GM23338 (cell line): ENCODE measurements around the gene SPNS1. TPM values are rescaled to one million over a fixed set of nuclear protein-coding genes. Genes with fewer than 3 reads are reported as not detected.

Experiments
- ATAC-seq: fragments of 200-7000 bp; cut with Tn5 transposase; 3 replicates; pipeline ENCODE4 v1.9.1; 2020
- DNase-seq: peaks from one replicate; pipeline ENCODE4 v3.0.0-alpha.2; 2015; ENCODE audit warnings: low spot score
- H2AFZ ChIP-seq: fragments of 200-600 bp; sonication (generic); 2 replicates; pipeline ENCODE4 v1.8.0; 2016; ENCODE audit warnings: antibody characterized with exemption, mild to moderate bottlenecking, moderate library complexity
- H3F3A ChIP-seq: fragments of 200-600 bp; sonication (generic); replicated peaks from 2 replicates; pipeline ENCODE4 v1.8.0; 2017; ENCODE audit warnings: antibody characterized with exemption, mixed run types, low read depth
- H3K27ac ChIP-seq: fragments of 200-600 bp; sonication (generic); 2 replicates; pipeline ENCODE4 v1.6.1; 2016; ENCODE audit warnings: low read depth
- H3K27me3 ChIP-seq: fragments of 200-600 bp; sonication (generic); 2 replicates; pipeline ENCODE4 v1.8.0; 2016; ENCODE audit warnings: mild to moderate bottlenecking, mixed run types, moderate library complexity; ENCODE audit not compliant: insufficient read depth
- H3K36me3 ChIP-seq: fragments of 200-600 bp; sonication (generic); 2 replicates; pipeline ENCODE4 v1.8.0; 2016; ENCODE audit warnings: mild to moderate bottlenecking; ENCODE audit not compliant: insufficient read depth
- H3K4me1 ChIP-seq: fragments of 200-600 bp; sonication (generic); 2 replicates; pipeline ENCODE4 v1.8.0; 2016; ENCODE audit warnings: mild to moderate bottlenecking, moderate library complexity; ENCODE audit not compliant: insufficient read depth
- H3K4me2 ChIP-seq: fragments of 200-600 bp; sonication (generic); 2 replicates; pipeline ENCODE4 v1.7.1; 2017; ENCODE audit warnings: mixed run types
- H3K4me3 ChIP-seq: fragments of 200-600 bp; sonication (generic); 2 replicates; pipeline ENCODE4 v1.6.1; 2016; ENCODE audit warnings: mixed run types
- H3K79me2 ChIP-seq: fragments of 200-600 bp; sonication (generic); replicated peaks from 2 replicates; pipeline ENCODE4 v1.8.0; 2017; ENCODE audit warnings: mild to moderate bottlenecking; ENCODE audit not compliant: insufficient read depth
- H3K9me2 ChIP-seq: fragments of 200-600 bp; sonication (generic); 2 replicates; pipeline ENCODE4 v1.8.0; 2017; ENCODE audit not compliant: insufficient read depth
- H4K20me1 ChIP-seq: fragments of 200-600 bp; sonication (generic); replicated peaks from 2 replicates; pipeline ENCODE4 v1.8.0; 2017; ENCODE audit warnings: mild to moderate bottlenecking; ENCODE audit not compliant: insufficient read depth
- H3K27ac Mint-ChIP-seq: 2 replicates; pipeline ENCODE4 v1.8.0; 2020; ENCODE audit warnings: inconsistent platforms, mild to moderate bottlenecking, moderate library complexity, mixed read lengths
- H3K27me3 Mint-ChIP-seq: 3 replicates; pipeline ENCODE4 v1.8.0; 2022; ENCODE audit warnings: low read depth, mild to moderate bottlenecking, moderate library complexity, mixed read lengths, inconsistent platforms; ENCODE audit not compliant: insufficient read depth, poor library complexity
- H3K36me3 Mint-ChIP-seq: 3 replicates; pipeline ENCODE4 v1.8.0; 2021; ENCODE audit warnings: low read depth, mild to moderate bottlenecking, inconsistent platforms, moderate library complexity, mixed read lengths
- H3K4me1 Mint-ChIP-seq: 3 replicates; pipeline ENCODE4 v1.8.0; 2020; ENCODE audit warnings: mild to moderate bottlenecking, inconsistent platforms, mixed read lengths
- H3K4me3 Mint-ChIP-seq: 3 replicates; pipeline ENCODE4 v1.8.0; 2021; ENCODE audit warnings: moderate library complexity, mild to moderate bottlenecking, inconsistent platforms, mixed read lengths
- H3K9me3 Mint-ChIP-seq: 3 replicates; pipeline ENCODE4 v1.8.0; 2020; ENCODE audit warnings: moderate library complexity, mild to moderate bottlenecking, inconsistent platforms, mixed read lengths
- CREB1 ChIP-seq: fragments of 250-450 bp; sonication (Bioruptor Pico); IDR thresholded peaks from 2 replicates; pipeline ENCODE4 v1.5.0; 2020; ENCODE audit warnings: low read depth, mild to moderate bottlenecking, moderate library complexity
- CTCF ChIP-seq, 2 experiments: fragments of 200-600 bp in 1 of 2; sonication (generic) in 1 of 2; conservative IDR thresholded peaks; 2 replicates each; pipeline versions ENCODE4 v1.5.1 to v1.6.1; 2016 to 2017; ENCODE audit warnings: antibody characterized with exemption in 2 of 2, low read depth in 2 of 2, mild to moderate bottlenecking in 2 of 2, moderate library complexity in 1 of 2
- ETS1 ChIP-seq: IDR thresholded peaks from 2 replicates; pipeline ENCODE4 v1.6.1; 2016; ENCODE audit warnings: antibody characterized with exemption
- EZH2 ChIP-seq: fragments of 200-600 bp; sonication (generic); IDR thresholded peaks from one replicate; pipeline ENCODE4 v1.8.0; 2017; ENCODE audit warnings: antibody characterized with exemption, mild to moderate bottlenecking, low read depth; ENCODE audit not compliant: unreplicated experiment
- EZH2phosphoT487 ChIP-seq: fragments of 200-600 bp; sonication (generic); IDR thresholded peaks from one replicate; pipeline ENCODE4 v1.8.1; 2018; ENCODE audit warnings: antibody characterized with exemption; ENCODE audit not compliant: unreplicated experiment
- JUNB ChIP-seq: IDR thresholded peaks from one replicate; pipeline ENCODE4 v1.6.1; 2016; ENCODE audit warnings: antibody characterized with exemption; ENCODE audit not compliant: unreplicated experiment
- POLR2AphosphoS5 ChIP-seq: IDR thresholded peaks from 2 replicates; pipeline ENCODE4 v1.6.1; 2016; ENCODE audit warnings: antibody characterized with exemption, low read depth
- ZNF114 ChIP-seq: fragments of 250-450 bp; sonication (Bioruptor Pico); IDR thresholded peaks from 2 replicates; pipeline ENCODE4 v1.5.0; 2020; ENCODE audit warnings: mild to moderate bottlenecking, moderate library complexity
- polyA plus RNA-seq: library from polyadenylated mRNA; unstranded; fragments of >200 nt; fragmentation: Nextera tagmentation; extraction: Ambion mirVana; gene quantifications from 2 replicates; pipeline ENCODE4 v1.2.1, GENCODE V29; 2016
- total RNA-seq: library from RNA; depleted of rRNA; stranded (reverse); fragments of >200 nt; shearing (Covaris generic); gene quantifications from 2 replicates; pipeline ENCODE4 v1.2.3, GENCODE V29; 2014
- TF ChIP-seq, protein P1 (sequence below): fragments of 250-450 bp; sonication (Bioruptor Pico); IDR thresholded peaks from 2 replicates; pipeline ENCODE4 v1.5.0; 2020; ENCODE audit warnings: mild to moderate bottlenecking, moderate library complexity

SPNS1 gene
- total and polyA plus RNA-seq, 2 experiments from 2014 or later, result 37.2 to 48.5 TPM

GRCh38 chr16:28958216-28958615 lies 16.4 kb upstream of the SPNS1 start (continued):
- TF ChIP-seq, protein P1, sequence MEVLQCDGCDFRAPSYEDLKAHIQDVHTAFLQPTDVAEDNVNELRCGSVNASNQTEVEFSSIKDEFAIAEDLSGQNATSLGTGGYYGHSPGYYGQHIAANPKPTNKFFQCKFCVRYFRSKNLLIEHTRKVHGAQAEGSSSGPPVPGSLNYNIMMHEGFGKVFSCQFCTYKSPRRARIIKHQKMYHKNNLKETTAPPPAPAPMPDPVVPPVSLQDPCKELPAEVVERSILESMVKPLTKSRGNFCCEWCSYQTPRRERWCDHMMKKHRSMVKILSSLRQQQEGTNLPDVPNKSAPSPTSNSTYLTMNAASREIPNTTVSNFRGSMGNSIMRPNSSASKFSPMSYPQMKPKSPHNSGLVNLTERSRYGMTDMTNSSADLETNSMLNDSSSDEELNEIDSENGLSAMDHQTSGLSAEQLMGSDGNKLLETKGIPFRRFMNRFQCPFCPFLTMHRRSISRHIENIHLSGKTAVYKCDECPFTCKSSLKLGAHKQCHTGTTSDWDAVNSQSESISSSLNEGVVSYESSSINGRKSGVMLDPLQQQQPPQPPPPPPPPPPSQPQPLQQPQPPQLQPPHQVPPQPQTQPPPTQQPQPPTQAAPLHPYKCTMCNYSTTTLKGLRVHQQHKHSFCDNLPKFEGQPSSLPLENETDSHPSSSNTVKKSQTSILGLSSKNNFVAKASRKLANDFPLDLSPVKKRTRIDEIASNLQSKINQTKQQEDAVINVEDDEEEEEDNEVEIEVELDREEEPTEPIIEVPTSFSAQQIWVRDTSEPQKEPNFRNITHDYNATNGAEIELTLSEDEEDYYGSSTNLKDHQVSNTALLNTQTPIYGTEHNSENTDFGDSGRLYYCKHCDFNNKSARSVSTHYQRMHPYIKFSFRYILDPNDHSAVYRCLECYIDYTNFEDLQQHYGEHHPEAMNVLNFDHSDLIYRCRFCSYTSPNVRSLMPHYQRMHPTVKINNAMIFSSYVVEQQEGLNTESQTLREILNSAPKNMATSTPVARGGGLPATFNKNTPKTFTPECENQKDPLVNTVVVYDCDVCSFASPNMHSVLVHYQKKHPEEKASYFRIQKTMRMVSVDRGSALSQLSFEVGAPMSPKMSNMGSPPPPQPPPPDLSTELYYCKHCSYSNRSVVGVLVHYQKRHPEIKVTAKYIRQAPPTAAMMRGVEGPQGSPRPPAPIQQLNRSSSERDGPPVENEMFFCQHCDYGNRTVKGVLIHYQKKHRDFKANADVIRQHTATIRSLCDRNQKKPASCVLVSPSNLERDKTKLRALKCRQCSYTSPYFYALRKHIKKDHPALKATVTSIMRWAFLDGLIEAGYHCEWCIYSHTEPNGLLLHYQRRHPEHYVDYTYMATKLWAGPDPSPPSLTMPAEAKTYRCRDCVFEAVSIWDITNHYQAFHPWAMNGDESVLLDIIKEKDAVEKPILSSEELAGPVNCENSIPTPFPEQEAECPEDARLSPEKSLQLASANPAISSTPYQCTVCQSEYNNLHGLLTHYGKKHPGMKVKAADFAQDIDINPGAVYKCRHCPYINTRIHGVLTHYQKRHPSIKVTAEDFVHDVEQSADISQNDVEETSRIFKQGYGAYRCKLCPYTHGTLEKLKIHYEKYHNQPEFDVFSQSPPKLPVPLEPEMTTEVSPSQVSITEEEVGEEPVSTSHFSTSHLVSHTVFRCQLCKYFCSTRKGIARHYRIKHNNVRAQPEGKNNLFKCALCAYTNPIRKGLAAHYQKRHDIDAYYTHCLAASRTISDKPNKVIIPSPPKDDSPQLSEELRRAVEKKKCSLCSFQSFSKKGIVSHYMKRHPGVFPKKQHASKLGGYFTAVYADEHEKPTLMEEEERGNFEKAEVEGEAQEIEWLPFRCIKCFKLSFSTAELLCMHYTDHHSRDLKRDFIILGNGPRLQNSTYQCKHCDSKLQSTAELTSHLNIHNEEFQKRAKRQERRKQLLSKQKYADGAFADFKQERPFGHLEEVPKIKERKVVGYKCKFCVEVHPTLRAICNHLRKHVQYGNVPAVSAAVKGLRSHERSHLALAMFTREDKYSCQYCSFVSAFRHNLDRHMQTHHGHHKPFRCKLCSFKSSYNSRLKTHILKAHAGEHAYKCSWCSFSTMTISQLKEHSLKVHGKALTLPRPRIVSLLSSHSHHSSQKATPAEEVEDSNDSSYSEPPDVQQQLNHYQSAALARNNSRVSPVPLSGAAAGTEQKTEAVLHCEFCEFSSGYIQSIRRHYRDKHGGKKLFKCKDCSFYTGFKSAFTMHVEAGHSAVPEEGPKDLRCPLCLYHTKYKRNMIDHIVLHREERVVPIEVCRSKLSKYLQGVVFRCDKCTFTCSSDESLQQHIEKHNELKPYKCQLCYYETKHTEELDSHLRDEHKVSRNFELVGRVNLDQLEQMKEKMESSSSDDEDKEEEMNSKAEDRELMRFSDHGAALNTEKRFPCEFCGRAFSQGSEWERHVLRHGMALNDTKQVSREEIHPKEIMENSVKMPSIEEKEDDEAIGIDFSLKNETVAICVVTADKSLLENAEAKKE (CRISPR knock-in tag), result no peak
- TF ChIP-seq ETS1, result no peak
- no peak for TF ChIP-seq CREB1

DNA sequence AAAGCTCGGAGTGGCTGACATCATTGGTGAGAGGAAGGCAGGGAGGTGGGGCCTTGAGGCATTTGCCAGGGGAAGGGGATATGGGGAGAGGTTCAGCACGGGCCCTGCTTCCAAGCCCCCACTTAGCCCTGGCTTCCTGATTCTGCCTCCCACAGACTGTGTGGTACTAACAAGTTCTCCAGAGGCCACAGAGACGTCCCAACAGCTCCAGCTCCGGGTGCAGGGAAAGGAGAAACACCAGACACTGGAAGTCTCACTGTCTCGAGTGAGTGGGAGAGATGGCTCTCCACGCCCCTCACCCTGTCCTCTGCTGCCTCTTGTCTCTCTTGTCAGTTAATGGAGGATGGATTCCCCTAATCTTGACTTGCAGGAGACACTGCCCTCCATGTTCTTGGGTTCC lies 15.7 kb upstream of the SPNS1 start:
- H3K4me3 Mint-ChIP-seq, result no peak overlapping the region
- no peaks in the 10 kb centered on the region for H3K27me3 ChIP-seq
- no peak overlapping the region for H3K27ac ChIP-seq
- ATAC-seq (no peak), DNase-seq (no peak)
- H3K4me1 Mint-ChIP-seq, result no peaks in the 10 kb centered on the region
- no peaks in the 10 kb centered on the region for H3K4me1 ChIP-seq
- H3K27me3 Mint-ChIP-seq, result peaks cover 3% of the 10 kb centered on the region
- peaks cover 3% of the 10 kb centered on the region; the same call in 1 of the 2 replicates for H3K79me2 ChIP-seq
- no peaks in the 10 kb centered on the region for H3K9me3 Mint-ChIP-seq
- H4K20me1 ChIP-seq, result peaks cover 15% of the 10 kb centered on the region
- no peak overlapping the region for H2AFZ ChIP-seq
- no peak overlapping the region for H3K27ac Mint-ChIP-seq
- no peak overlapping the region for H3K4me2 ChIP-seq
- H3K36me3 ChIP-seq, result peaks cover 58% of the 10 kb centered on the region
- H3K9me2 ChIP-seq, result no peaks in the 10 kb centered on the region
- H3K36me3 Mint-ChIP-seq, result peaks cover 83% of the 10 kb centered on the region
- no peak overlapping the region for H3K4me3 ChIP-seq
- H3F3A ChIP-seq, result no peaks in the 10 kb centered on the region
- no peak for TF ChIP-seq POLR2AphosphoS5
- no peak for TF ChIP-seq JUNB
- no peak for TF ChIP-seq CTCF (conservative IDR thresholded peaks at IDR 0.05; ENCODE audit: low read depth in 2 of 2)
- TF ChIP-seq EZH2phosphoT487, result no peak
- no peak for TF ChIP-seq CREB1
- TF ChIP-seq EZH2, result no peak
- no peak for TF ChIP-seq ZNF114 (CRISPR knock-in tag)
